ENCODE measurements around the gene SYT7. TPM values are rescaled to one million over a fixed set of nuclear protein-coding genes. Genes with fewer than 3 reads are reported as not detected.

SYT7 gene
- total RNA-seq, 2 donors from 2014 or later = 2.6 TPM; not detected in 1

- ATAC-seq (ENCODE audit: insufficient number of reproducible peaks, low FRiP score, low read depth) = no peak
- H3K36me3 ChIP-seq = no peaks in the 10 kb centered on the region
- no peak for DNase-seq (ENCODE audit: low spot score)
- H3K4me1 ChIP-seq (ENCODE audit: control insufficient read depth in 1 of 2, low read depth in 2 of 2) = peaks cover 0 to 9% of the 10 kb centered on the region in 2 donors
- H3K27me3 ChIP-seq (replicated peaks; ENCODE audit: insufficient read depth) = no peaks in the 10 kb centered on the region
- H3K27ac ChIP-seq = no peak overlapping the region
- H3K4me3 ChIP-seq = no peak overlapping the region
- TF ChIP-seq, protein P1, sequence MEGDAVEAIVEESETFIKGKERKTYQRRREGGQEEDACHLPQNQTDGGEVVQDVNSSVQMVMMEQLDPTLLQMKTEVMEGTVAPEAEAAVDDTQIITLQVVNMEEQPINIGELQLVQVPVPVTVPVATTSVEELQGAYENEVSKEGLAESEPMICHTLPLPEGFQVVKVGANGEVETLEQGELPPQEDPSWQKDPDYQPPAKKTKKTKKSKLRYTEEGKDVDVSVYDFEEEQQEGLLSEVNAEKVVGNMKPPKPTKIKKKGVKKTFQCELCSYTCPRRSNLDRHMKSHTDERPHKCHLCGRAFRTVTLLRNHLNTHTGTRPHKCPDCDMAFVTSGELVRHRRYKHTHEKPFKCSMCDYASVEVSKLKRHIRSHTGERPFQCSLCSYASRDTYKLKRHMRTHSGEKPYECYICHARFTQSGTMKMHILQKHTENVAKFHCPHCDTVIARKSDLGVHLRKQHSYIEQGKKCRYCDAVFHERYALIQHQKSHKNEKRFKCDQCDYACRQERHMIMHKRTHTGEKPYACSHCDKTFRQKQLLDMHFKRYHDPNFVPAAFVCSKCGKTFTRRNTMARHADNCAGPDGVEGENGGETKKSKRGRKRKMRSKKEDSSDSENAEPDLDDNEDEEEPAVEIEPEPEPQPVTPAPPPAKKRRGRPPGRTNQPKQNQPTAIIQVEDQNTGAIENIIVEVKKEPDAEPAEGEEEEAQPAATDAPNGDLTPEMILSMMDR (IDR thresholded peaks at IDR 0.05) = no peak
- no peaks in the 10 kb centered on the region for H3K9me3 ChIP-seq
These were observed 27.3 kb downstream of the SYT7 start for GRCh38 chr11:61553373-61554171.

- Histone ChIP-seq H3K9me3 (no peaks in the 10 kb centered on the region), H3K36me3 (no peaks in the 10 kb centered on the region), H3K27ac (no peak overlapping the region), H3K27me3 (replicated peaks; ENCODE audit: insufficient read depth) (no peaks in the 10 kb centered on the region), H3K4me1 (ENCODE audit: control insufficient read depth in 1 of 2, low read depth in 2 of 2) (peaks cover 0 to 9% of the 10 kb centered on the region in 2 donors), H3K4me3 (no peak overlapping the region)
- TF ChIP-seq, protein P1 (IDR thresholded peaks at IDR 0.05) = no peak
- no peak for ATAC-seq (ENCODE audit: insufficient number of reproducible peaks, low FRiP score, low read depth)
- no peak for DNase-seq (ENCODE audit: low spot score)
These were observed 28.7 kb downstream of the SYT7 start for GRCh38 chr11:61552108-61552635.

DNA sequence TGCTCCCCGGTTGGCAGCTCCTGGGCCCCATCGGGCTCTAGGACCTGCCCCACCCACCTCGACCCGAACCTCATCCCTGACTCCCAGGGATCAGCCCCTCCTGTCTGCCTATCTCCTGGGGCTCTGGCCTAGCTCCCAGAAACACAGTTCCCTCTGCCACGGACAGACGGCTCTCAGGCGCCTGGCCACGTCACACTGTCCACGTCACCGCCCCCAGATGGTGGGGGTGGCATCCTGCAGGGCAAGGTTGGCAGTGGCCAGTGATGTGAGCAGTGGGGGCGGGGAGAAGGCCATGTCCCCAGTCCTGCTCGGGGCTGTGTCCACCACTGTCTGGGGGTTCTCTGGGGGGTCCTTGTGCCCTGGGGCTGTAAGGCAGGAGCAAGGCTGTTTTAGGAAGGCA, 29.2 kb downstream of the SYT7 start:
- Histone ChIP-seq H3K4me3 (no peak overlapping the region), H3K9me3 (no peaks in the 10 kb centered on the region), H3K27me3 (replicated peaks; ENCODE audit: insufficient read depth) (no peaks in the 10 kb centered on the region), H3K27ac (no peak overlapping the region), H3K4me1 (ENCODE audit: control insufficient read depth in 1 of 2, low read depth in 2 of 2) (peaks cover 0 to 9% of the 10 kb centered on the region in 2 donors), H3K36me3 (no peaks in the 10 kb centered on the region)
- ATAC-seq (ENCODE audit: insufficient number of reproducible peaks, low FRiP score, low read depth) (no peak), DNase-seq (ENCODE audit: low spot score) (no peak)
- TF ChIP-seq, protein P1 (IDR thresholded peaks at IDR 0.05) = no peak

- Histone ChIP-seq H3K27ac (no peak overlapping the region), H3K4me1 (ENCODE audit: control insufficient read depth in 1 of 2, low read depth in 2 of 2) (peaks cover 0 to 9% of the 10 kb centered on the region in 2 donors), H3K9me3 (no peaks in the 10 kb centered on the region), H3K36me3 (no peaks in the 10 kb centered on the region), H3K4me3 (no peak overlapping the region), H3K27me3 (replicated peaks; ENCODE audit: insufficient read depth) (no peaks in the 10 kb centered on the region)
- no peak for ATAC-seq (ENCODE audit: insufficient number of reproducible peaks, low FRiP score, low read depth)
- TF ChIP-seq, protein P1 (IDR thresholded peaks at IDR 0.05) = no peak
- DNase-seq (ENCODE audit: low spot score) = no peak
These were observed 30.1 kb downstream of the SYT7 start for GRCh38 chr11:61550665-61551227.
